ENCODE measurements around the gene C2CD5.

Gene C2CD5

GRCh38 chr12:22459838-22460490 is 84.4 kb downstream of the C2CD5 start:
- Histone ChIP-seq H3K27ac (ENCODE audit: low read length) (no peak overlapping the region), H2AFZ (ENCODE audit: low read depth, low read length) (no peak overlapping the region), H3K9ac (ENCODE audit: low read depth, low read length) (no peak overlapping the region), H3K4me2 (ENCODE audit: insufficient read depth, low read length) (no peak overlapping the region), H3K79me2 (ENCODE audit: insufficient read depth, low read length) (no peaks in the 10 kb centered on the region), H3K4me3 (ENCODE audit: low read depth in 1 of 2, low read length in 2 of 2) (no peak overlapping the region), H3K36me3 (ENCODE audit: insufficient read depth, low read length) (peaks cover 16% of the 10 kb centered on the region; the same call in 1 of the 2 replicates), H3K27me3 (ENCODE audit: insufficient read depth, low read length, poor library complexity) (no peaks in the 10 kb centered on the region), H3K4me1 (ENCODE audit: insufficient read depth, low read length) (no peaks in the 10 kb centered on the region), H4K20me1 (ENCODE audit: insufficient read depth, low read length) (no peaks in the 10 kb centered on the region), H3K9me3 (ENCODE audit: insufficient read depth, low read length, severe bottlenecking) (no peaks in the 10 kb centered on the region)
- DNase-seq (no peak), ATAC-seq (ENCODE audit: insufficient read depth, low read depth) (peak; percentile 65; the same call in 2 of the 3 replicates)
- TF ChIP-seq CTCF (IDR thresholded peaks at IDR 0.05; ENCODE audit: borderline replicate concordance, extremely low read depth, low read length, poor library complexity, severe bottlenecking) (peak; percentile 67), EZH2 (IDR thresholded peaks at IDR 0.05; ENCODE audit: borderline replicate concordance, low read depth, low read length, severe bottlenecking) (no peak)

GRCh38 chr12:22458298-22458937 is 85.9 kb downstream of the C2CD5 start:
- H3K79me2 ChIP-seq (ENCODE audit: insufficient read depth, low read length), result no peaks in the 10 kb centered on the region
- no peak for DNase-seq
- no peak overlapping the region for H2AFZ ChIP-seq (ENCODE audit: low read depth, low read length)
- no peak overlapping the region for H3K9ac ChIP-seq (ENCODE audit: low read depth, low read length)
- no peak overlapping the region for H3K4me3 ChIP-seq (ENCODE audit: low read depth in 1 of 2, low read length in 2 of 2)
- H4K20me1 ChIP-seq (ENCODE audit: insufficient read depth, low read length), result no peaks in the 10 kb centered on the region
- no peaks in the 10 kb centered on the region for H3K27me3 ChIP-seq (ENCODE audit: insufficient read depth, low read length, poor library complexity)
- TF ChIP-seq CTCF (IDR thresholded peaks at IDR 0.05; ENCODE audit: borderline replicate concordance, extremely low read depth, low read length, poor library complexity, severe bottlenecking) (no peak), EZH2 (IDR thresholded peaks at IDR 0.05; ENCODE audit: borderline replicate concordance, low read depth, low read length, severe bottlenecking) (no peak)
- H3K4me2 ChIP-seq (ENCODE audit: insufficient read depth, low read length), result no peak overlapping the region
- no peaks in the 10 kb centered on the region for H3K9me3 ChIP-seq (ENCODE audit: insufficient read depth, low read length, severe bottlenecking)
- no peaks in the 10 kb centered on the region for H3K4me1 ChIP-seq (ENCODE audit: insufficient read depth, low read length)
- no peak overlapping the region for H3K27ac ChIP-seq (ENCODE audit: low read length)
- peaks cover 25% of the 10 kb centered on the region; the same call in 1 of the 2 replicates for H3K36me3 ChIP-seq (ENCODE audit: insufficient read depth, low read length)
- no peak for ATAC-seq (ENCODE audit: insufficient read depth, low read depth)

- Histone ChIP-seq H3K27me3 (ENCODE audit: insufficient read depth, low read length, poor library complexity) (no peaks in the 10 kb centered on the region), H2AFZ (ENCODE audit: low read depth, low read length) (no peak overlapping the region), H3K36me3 (ENCODE audit: insufficient read depth, low read length) (peaks cover 31% of the 10 kb centered on the region; the same call in 1 of the 2 replicates), H3K4me3 (ENCODE audit: low read depth in 1 of 2, low read length in 2 of 2) (no peak overlapping the region), H3K4me2 (ENCODE audit: insufficient read depth, low read length) (no peak overlapping the region), H3K79me2 (ENCODE audit: insufficient read depth, low read length) (no peaks in the 10 kb centered on the region), H3K9ac (ENCODE audit: low read depth, low read length) (no peak overlapping the region), H4K20me1 (ENCODE audit: insufficient read depth, low read length) (no peaks in the 10 kb centered on the region; the same call in 1 of the 2 replicates), H3K4me1 (ENCODE audit: insufficient read depth, low read length) (no peaks in the 10 kb centered on the region), H3K27ac (ENCODE audit: low read length) (no peak overlapping the region), H3K9me3 (ENCODE audit: insufficient read depth, low read length, severe bottlenecking) (no peaks in the 10 kb centered on the region)
- TF ChIP-seq EZH2 (IDR thresholded peaks at IDR 0.05; ENCODE audit: borderline replicate concordance, low read depth, low read length, severe bottlenecking) (no peak), CTCF (IDR thresholded peaks at IDR 0.05; ENCODE audit: borderline replicate concordance, extremely low read depth, low read length, poor library complexity, severe bottlenecking) (no peak)
- DNase-seq (no peak), ATAC-seq (ENCODE audit: insufficient read depth, low read depth) (no peak)
Measured at GRCh38 chr12:22457085-22457484, 87.3 kb downstream of the C2CD5 start.

All from DND-41 (cell line).